ENCODE data around the gene RAP1GAP2. TPM values are rescaled to one million over a fixed set of nuclear protein-coding genes. Genes with fewer than 3 reads are reported as not detected.

The RAP1GAP2 gene
- total and polyA plus RNA-seq, 2 of the 8 experiments (the other 6 are each of a cell fraction or from before 2014, with no cell fraction given) = 24.0 to 63.8 TPM

GRCh38 chr17:3043737-3044365, 247.6 kb downstream of the RAP1GAP2 start:
- H3K23me2 ChIP-seq (ENCODE audit: low read depth, low read length) = no peaks in the 10 kb centered on the region
- no peak overlapping the region for H3K18ac ChIP-seq (ENCODE audit: extremely low read depth, low read length)
- no peak overlapping the region for H3K4me2 ChIP-seq (ENCODE audit: insufficient read depth in 1 of 2, low read depth in 2 of 2, low read length in 2 of 2)
- H4K91ac ChIP-seq (replicated peaks; ENCODE audit: insufficient read length, low read length) = no peak overlapping the region
- H3K79me2 ChIP-seq (ENCODE audit: control insufficient read depth in 1 of 2, insufficient read depth in 2 of 2, low read length in 2 of 2) = no peaks in the 10 kb centered on the region
- no peak overlapping the region for H2BK15ac ChIP-seq (ENCODE audit: low read length)
- CTCF ChIA-PET (ENCODE audit: partially characterized antibody) = interaction anchor here (0.9 to 1.1 kb wide), 2 partner anchors 9 to 12 kb away, joined by 3 to 6 read pairs; no protein-coding TSS in a partner anchor
- no peaks in the 10 kb centered on the region for H3K36me3 ChIP-seq (ENCODE audit: control insufficient read depth in 2 of 4, insufficient read depth in 4 of 4, low read length in 3 of 4)
- DNase-seq (ENCODE audit: low read depth in 1 of 2, low spot score in 2 of 2) = peak in 1 of 2 experiments; percentile 73
- no peak overlapping the region for H4K8ac ChIP-seq (ENCODE audit: extremely low read depth, insufficient read depth, low read length)
- H4K20me1 ChIP-seq (replicated peaks in 1 of 2; ENCODE audit: control insufficient read depth in 1 of 2, insufficient read depth in 2 of 2, low read length in 2 of 2) = no peaks in the 10 kb centered on the region
- no peak overlapping the region for H2BK5ac ChIP-seq (ENCODE audit: low read depth, low read length)
- no peaks in the 10 kb centered on the region for H3K79me1 ChIP-seq (ENCODE audit: low read depth, low read length)
- H3K14ac ChIP-seq (ENCODE audit: insufficient read length) = no peak overlapping the region
- H3K27ac ChIP-seq (ENCODE audit: low read depth, low read length) = no peak overlapping the region
- H3K9ac ChIP-seq (replicated peaks in 1 of 4; ENCODE audit: extremely low read depth in 1 of 4, low read depth in 3 of 4, low read length in 3 of 4) = no peak overlapping the region
- no peak overlapping the region for H2BK12ac ChIP-seq (ENCODE audit: low read depth, low read length)
- no peak for FAIRE-seq
- no peaks in the 10 kb centered on the region for H3K27me3 ChIP-seq (replicated peaks in 1 of 4; ENCODE audit: control insufficient read depth in 3 of 4, extremely low read depth in 1 of 4, insufficient read depth in 3 of 4, low read length in 3 of 4)
- no peak overlapping the region for H3K56ac ChIP-seq (replicated peaks; ENCODE audit: insufficient read length, low read depth, low read length)
- no peak overlapping the region for H4K5ac ChIP-seq (ENCODE audit: insufficient read length, low read depth, low read length)
- H2BK20ac ChIP-seq (ENCODE audit: low read length) = no peak overlapping the region
- POLR2A ChIA-PET (ENCODE audit: partially characterized antibody) = no interaction called here
- H3K4ac ChIP-seq (replicated peaks; ENCODE audit: insufficient read length, low read depth, low read length) = no peak overlapping the region
- no peak overlapping the region for H2AFZ ChIP-seq (ENCODE audit: low read length)
- H3K4me3 ChIP-seq (ENCODE audit: extremely low read depth in 1 of 4, insufficient read depth in 2 of 4, low read depth in 3 of 4, low read length in 4 of 4) = no peak overlapping the region
- no peak overlapping the region for H2BK120ac ChIP-seq (replicated peaks; ENCODE audit: low read depth, low read length)
- H3K9me3 ChIP-seq (ENCODE audit: insufficient read depth in 2 of 2, low read depth in 1 of 2, low read length in 1 of 2) = peaks cover 13 to 17% of the 10 kb centered on the region in 2 experiments
- WGBS, 2 experiments (ENCODE audit: extremely low coverage in 1 of 2, insufficient coverage in 1 of 2, insufficient read length in 1 of 2, insufficient replicate concordance in 2 of 2, low coverage in 1 of 2, low lambda C conversion rate in 2 of 2, missing lambda C conversion rate in 1 of 2) = 75% methylated on average over 6 of the region's 11 CpGs; no CpG with 5 or more reads in 1 of the 2 experiments
- H2AK5ac ChIP-seq (ENCODE audit: low read depth, low read length) = no peak overlapping the region
- H3K4me1 ChIP-seq (replicated peaks in 1 of 4; ENCODE audit: control insufficient read depth in 3 of 4, insufficient read depth in 4 of 4, low read length in 3 of 4) = no peaks in the 10 kb centered on the region
- H3K23ac ChIP-seq (ENCODE audit: insufficient read length) = no peak overlapping the region
- TF ChIP-seq SIN3A (conservative IDR thresholded peaks at IDR 0.05 in 1 of 2, IDR thresholded peaks at IDR 0.05 in 1 of 2; ENCODE audit: low read depth in 1 of 2, low read length in 2 of 2) = no peak
- no peak for TF ChIP-seq SUZ12 (IDR thresholded peaks at IDR 0.05; ENCODE audit: low read length)
- TF ChIP-seq KDM1A (IDR thresholded peaks at IDR 0.05; ENCODE audit: borderline replicate concordance, low read length) = peak; percentile 50; the same call in 1 of the 2 replicates
- no peak for TF ChIP-seq BRCA1 (IDR thresholded peaks at IDR 0.05; ENCODE audit: low read depth, low read length)
- TF ChIP-seq POLR2AphosphoS5 (IDR thresholded peaks at IDR 0.05; ENCODE audit: low read depth, low read length) = no peak
- no peak for TF ChIP-seq MAFK (IDR thresholded peaks at IDR 0.05; ENCODE audit: low read depth, low read length)
- no peak for TF ChIP-seq CHD1 (IDR thresholded peaks at IDR 0.05; ENCODE audit: low read depth, low read length)
- TF ChIP-seq KDM4A (IDR thresholded peaks at IDR 0.05; ENCODE audit: low read depth, low read length, severe bottlenecking) = no peak
- TF ChIP-seq NRF1 (IDR thresholded peaks at IDR 0.05; ENCODE audit: low read depth, low read length) = no peak
- no peak for TF ChIP-seq YY1 (IDR thresholded peaks at IDR 0.05; ENCODE audit: low read depth, low read length)
- peak; percentile 38 to 73 (median 64) for TF ChIP-seq CTCF (IDR thresholded peaks at IDR 0.05; ENCODE audit: control extremely low read depth in 1 of 3, insufficient read depth in 1 of 3, low read depth in 1 of 3, low read length in 3 of 3)
